Measurements from ENCODE around the gene MAGI1.

GRCh38 chr3:65811086-65811761, 227.5 kb downstream of the MAGI1 start:
- no peak for TF ChIP-seq MAX (IDR thresholded peaks at IDR 0.05; ENCODE audit: low read depth)
- no peak for TF ChIP-seq JUND (IDR thresholded peaks at IDR 0.05)

Measured in SK-N-SH (cell line).